Measurements from ENCODE around the gene ADAMTSL1. TPM values are rescaled to one million over a fixed set of nuclear protein-coding genes. Genes with fewer than 3 reads are reported as not detected.

The ADAMTSL1 gene
- total RNA-seq, 1 experiment from 2014 or later: 0.94 TPM

DNA sequence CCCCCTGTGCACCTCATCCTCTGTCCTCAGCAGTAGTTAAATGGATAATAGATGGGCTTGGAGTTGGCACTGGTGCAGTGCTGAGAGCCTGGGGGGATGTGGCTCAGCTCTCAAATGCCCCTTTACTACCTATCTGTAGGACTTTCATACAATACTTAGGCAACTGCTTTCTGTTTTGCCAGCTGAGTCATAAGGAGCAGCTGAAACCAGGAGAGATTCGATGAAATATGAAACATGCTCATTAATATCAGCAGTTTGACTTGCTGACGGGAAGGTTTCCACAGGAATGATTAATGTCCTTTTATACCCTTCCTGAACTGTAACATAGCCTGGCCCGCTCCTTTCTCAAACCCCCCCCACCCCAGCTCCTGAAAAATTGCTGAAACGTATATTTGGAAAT lies 416.4 kb downstream of the ADAMTSL1 start:
- DNase-seq (ENCODE audit: low spot score) (no peak), ATAC-seq (no peak)
- CTCF ChIA-PET: interaction anchor here (0.7 kb wide), 1 partner anchor 138 kb away, joined by 4 read pairs; no protein-coding TSS in a partner anchor
- Mint-ChIP-seq H3K27ac (no peak overlapping the region), H3K9me3 (peaks cover 3% of the 10 kb centered on the region), H3K36me3 (no peaks in the 10 kb centered on the region), H3K27me3 (ENCODE audit: low read depth) (no peaks in the 10 kb centered on the region), H3K4me3 (no peak overlapping the region), H3K4me1 (peaks cover 12% of the 10 kb centered on the region)
- POLR2A ChIA-PET: no interaction called here
- no peak for TF ChIP-seq GABPB1 (CRISPR knock-in tag; IDR thresholded peaks at IDR 0.05)
- TF ChIP-seq, protein P1, sequence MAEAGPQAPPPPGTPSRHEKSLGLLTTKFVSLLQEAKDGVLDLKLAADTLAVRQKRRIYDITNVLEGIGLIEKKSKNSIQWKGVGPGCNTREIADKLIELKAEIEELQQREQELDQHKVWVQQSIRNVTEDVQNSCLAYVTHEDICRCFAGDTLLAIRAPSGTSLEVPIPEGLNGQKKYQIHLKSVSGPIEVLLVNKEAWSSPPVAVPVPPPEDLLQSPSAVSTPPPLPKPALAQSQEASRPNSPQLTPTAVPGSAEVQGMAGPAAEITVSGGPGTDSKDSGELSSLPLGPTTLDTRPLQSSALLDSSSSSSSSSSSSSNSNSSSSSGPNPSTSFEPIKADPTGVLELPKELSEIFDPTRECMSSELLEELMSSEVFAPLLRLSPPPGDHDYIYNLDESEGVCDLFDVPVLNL (CRISPR knock-in tag; IDR thresholded peaks at IDR 0.05; ENCODE audit: borderline replicate concordance, low read depth): no peak
- TF ChIP-seq RORB (CRISPR knock-in tag; IDR thresholded peaks at IDR 0.05): no peak
- TF ChIP-seq, protein P2, sequence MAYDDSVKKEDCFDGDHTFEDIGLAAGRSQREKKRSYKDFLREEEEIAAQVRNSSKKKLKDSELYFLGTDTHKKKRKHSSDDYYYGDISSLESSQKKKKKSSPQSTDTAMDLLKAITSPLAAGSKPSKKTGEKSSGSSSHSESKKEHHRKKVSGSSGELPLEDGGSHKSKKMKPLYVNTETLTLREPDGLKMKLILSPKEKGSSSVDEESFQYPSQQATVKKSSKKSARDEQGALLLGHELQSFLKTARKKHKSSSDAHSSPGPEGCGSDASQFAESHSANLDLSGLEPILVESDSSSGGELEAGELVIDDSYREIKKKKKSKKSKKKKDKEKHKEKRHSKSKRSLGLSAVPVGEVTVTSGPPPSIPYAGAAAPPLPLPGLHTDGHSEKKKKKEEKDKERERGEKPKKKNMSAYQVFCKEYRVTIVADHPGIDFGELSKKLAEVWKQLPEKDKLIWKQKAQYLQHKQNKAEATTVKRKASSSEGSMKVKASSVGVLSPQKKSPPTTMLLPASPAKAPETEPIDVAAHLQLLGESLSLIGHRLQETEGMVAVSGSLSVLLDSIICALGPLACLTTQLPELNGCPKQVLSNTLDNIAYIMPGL (CRISPR knock-in tag; IDR thresholded peaks at IDR 0.05): no peak
- TF ChIP-seq, protein P3, sequence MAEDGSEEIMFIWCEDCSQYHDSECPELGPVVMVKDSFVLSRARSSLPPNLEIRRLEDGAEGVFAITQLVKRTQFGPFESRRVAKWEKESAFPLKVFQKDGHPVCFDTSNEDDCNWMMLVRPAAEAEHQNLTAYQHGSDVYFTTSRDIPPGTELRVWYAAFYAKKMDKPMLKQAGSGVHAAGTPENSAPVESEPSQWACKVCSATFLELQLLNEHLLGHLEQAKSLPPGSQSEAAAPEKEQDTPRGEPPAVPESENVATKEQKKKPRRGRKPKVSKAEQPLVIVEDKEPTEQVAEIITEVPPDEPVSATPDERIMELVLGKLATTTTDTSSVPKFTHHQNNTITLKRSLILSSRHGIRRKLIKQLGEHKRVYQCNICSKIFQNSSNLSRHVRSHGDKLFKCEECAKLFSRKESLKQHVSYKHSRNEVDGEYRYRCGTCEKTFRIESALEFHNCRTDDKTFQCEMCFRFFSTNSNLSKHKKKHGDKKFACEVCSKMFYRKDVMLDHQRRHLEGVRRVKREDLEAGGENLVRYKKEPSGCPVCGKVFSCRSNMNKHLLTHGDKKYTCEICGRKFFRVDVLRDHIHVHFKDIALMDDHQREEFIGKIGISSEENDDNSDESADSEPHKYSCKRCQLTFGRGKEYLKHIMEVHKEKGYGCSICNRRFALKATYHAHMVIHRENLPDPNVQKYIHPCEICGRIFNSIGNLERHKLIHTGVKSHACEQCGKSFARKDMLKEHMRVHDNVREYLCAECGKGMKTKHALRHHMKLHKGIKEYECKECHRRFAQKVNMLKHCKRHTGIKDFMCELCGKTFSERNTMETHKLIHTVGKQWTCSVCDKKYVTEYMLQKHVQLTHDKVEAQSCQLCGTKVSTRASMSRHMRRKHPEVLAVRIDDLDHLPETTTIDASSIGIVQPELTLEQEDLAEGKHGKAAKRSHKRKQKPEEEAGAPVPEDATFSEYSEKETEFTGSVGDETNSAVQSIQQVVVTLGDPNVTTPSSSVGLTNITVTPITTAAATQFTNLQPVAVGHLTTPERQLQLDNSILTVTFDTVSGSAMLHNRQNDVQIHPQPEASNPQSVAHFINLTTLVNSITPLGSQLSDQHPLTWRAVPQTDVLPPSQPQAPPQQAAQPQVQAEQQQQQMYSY (CRISPR knock-in tag; IDR thresholded peaks at IDR 0.05): no peak
- TF ChIP-seq TCF7 (CRISPR knock-in tag; IDR thresholded peaks at IDR 0.05; ENCODE audit: low read depth): no peak
- no peak for TF ChIP-seq TP53 (CRISPR knock-in tag; IDR thresholded peaks at IDR 0.05)
- no peak for TF ChIP-seq CREM (CRISPR knock-in tag; IDR thresholded peaks at IDR 0.05)
- TF ChIP-seq, protein P4, sequence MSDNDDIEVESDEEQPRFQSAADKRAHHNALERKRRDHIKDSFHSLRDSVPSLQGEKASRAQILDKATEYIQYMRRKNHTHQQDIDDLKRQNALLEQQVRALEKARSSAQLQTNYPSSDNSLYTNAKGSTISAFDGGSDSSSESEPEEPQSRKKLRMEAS (CRISPR knock-in tag; IDR thresholded peaks at IDR 0.05): no peak
- TF ChIP-seq CREB1 (CRISPR knock-in tag; IDR thresholded peaks at IDR 0.05): no peak
- TF ChIP-seq, protein P5, sequence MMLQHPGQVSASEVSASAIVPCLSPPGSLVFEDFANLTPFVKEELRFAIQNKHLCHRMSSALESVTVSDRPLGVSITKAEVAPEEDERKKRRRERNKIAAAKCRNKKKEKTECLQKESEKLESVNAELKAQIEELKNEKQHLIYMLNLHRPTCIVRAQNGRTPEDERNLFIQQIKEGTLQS (CRISPR knock-in tag; conservative IDR thresholded peaks at IDR 0.05): no peak

DNA sequence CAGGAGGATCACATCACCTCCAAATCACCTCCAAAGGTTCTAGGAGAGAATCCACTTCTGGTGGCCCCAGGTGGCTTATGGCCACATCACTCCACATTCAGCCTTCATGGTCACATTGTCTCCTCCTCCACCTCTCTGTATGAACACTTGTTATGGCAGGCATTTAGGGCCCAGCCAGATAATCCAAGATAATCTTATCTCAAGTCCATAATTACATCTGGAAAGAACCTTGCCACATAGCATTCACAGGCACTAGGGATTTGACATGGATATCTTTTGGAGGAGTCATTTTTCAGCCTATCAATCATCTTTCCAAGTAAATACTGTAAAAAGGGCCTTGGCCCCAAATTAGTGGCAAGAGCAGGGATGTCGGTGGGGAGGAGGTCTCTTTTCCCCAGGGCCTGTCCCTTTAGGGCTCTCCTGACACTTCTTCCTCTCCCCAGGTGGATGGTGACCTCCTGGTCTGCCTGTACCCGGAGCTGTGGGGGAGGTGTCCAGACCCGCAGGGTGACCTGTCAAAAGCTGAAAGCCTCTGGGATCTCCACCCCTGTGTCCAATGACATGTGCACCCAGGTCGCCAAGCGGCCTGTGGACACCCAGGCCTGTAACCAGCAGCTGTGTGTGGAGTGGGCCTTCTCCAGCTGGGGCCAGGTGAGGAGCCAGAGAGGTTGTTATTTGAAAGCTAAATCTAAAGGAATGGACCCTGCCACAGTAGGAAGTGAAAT lies 418.2 kb downstream of the ADAMTSL1 start:
- no peaks in the 10 kb centered on the region for H3K27me3 Mint-ChIP-seq (ENCODE audit: low read depth)
- ATAC-seq (no peak), DNase-seq (ENCODE audit: low spot score) (no peak)
- ChIA-PET CTCF (no interaction called here), POLR2A (no interaction called here)
- TF ChIP-seq CREM (CRISPR knock-in tag; IDR thresholded peaks at IDR 0.05) (no peak), SOX15 (CRISPR knock-in tag; IDR thresholded peaks at IDR 0.05) (no peak), IRF2 (CRISPR knock-in tag; IDR thresholded peaks at IDR 0.05; ENCODE audit: borderline replicate concordance, low read depth) (no peak), ZNF317 (CRISPR knock-in tag; IDR thresholded peaks at IDR 0.05; ENCODE audit: borderline replicate concordance, low read depth) (no peak), CREB1 (CRISPR knock-in tag; IDR thresholded peaks at IDR 0.05) (no peak)
- TF ChIP-seq, protein P6, sequence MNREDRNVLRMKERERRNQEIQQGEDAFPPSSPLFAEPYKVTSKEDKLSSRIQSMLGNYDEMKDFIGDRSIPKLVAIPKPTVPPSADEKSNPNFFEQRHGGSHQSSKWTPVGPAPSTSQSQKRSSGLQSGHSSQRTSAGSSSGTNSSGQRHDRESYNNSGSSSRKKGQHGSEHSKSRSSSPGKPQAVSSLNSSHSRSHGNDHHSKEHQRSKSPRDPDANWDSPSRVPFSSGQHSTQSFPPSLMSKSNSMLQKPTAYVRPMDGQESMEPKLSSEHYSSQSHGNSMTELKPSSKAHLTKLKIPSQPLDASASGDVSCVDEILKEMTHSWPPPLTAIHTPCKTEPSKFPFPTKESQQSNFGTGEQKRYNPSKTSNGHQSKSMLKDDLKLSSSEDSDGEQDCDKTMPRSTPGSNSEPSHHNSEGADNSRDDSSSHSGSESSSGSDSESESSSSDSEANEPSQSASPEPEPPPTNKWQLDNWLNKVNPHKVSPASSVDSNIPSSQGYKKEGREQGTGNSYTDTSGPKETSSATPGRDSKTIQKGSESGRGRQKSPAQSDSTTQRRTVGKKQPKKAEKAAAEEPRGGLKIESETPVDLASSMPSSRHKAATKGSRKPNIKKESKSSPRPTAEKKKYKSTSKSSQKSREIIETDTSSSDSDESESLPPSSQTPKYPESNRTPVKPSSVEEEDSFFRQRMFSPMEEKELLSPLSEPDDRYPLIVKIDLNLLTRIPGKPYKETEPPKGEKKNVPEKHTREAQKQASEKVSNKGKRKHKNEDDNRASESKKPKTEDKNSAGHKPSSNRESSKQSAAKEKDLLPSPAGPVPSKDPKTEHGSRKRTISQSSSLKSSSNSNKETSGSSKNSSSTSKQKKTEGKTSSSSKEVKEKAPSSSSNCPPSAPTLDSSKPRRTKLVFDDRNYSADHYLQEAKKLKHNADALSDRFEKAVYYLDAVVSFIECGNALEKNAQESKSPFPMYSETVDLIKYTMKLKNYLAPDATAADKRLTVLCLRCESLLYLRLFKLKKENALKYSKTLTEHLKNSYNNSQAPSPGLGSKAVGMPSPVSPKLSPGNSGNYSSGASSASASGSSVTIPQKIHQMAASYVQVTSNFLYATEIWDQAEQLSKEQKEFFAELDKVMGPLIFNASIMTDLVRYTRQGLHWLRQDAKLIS (CRISPR knock-in tag; IDR thresholded peaks at IDR 0.05; ENCODE audit: borderline replicate concordance): no peak
- H3K36me3 Mint-ChIP-seq: no peaks in the 10 kb centered on the region
- peaks cover 12% of the 10 kb centered on the region for H3K9me3 Mint-ChIP-seq
- no peak overlapping the region for H3K4me3 Mint-ChIP-seq
- no peak overlapping the region for H3K27ac Mint-ChIP-seq
- H3K4me1 Mint-ChIP-seq: peaks cover 12% of the 10 kb centered on the region
